ENCODE results near the gene NTN5.
"Not testable (repeated sequence)": the region's sequence is repeated elsewhere in the genome, so short reads cannot be mapped to it uniquely, and the experiment has no call there.

The NTN5 gene

DNA sequence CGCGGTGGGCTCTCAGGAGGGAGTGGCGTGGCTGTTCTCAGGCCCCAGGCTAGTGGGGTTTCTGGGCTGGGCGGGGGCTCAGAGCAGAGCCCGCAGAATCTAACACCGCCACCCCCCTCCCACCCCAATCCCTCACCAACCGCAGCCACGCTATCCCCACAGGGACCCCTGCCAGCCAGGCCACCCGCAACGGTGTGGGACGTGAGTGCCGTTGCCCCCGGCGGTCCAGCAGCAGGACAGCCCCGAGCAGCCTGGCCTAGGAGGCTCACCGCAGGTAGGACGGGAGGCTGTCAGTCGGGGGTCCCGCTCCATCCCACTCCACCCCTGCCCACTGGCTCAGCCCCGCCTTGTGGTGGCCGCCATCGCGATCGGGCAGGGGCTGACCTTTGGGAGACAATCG is at the start of gene NTN5:
Gene NTN5 (minus strand): TSS at position 24 of the 400 bp plus-strand sequence. CDS start 2,031 bp downstream, outside the sequence.
- Histone ChIP-seq H3K4me3 (ENCODE audit: low read depth, low read length) (no peak within 1 kb of the TSS; the same call in 1 of the 2 replicates), H3K4me1 (ENCODE audit: control insufficient read depth, insufficient read depth, low read length) (peaks cover 22% of the 10 kb centered on the region), H3K36me3 (ENCODE audit: control insufficient read depth, insufficient read depth, low read length) (no peaks in the 10 kb centered on the region), H3K27ac (ENCODE audit: low read depth, low read length) (no peak within 1 kb of the TSS), H3K27me3 (ENCODE audit: control insufficient read depth, insufficient read depth, low read length) (0 out of 2 replicates have a peak, but pooled peaks cover 8% of the 10 kb centered on the region), H3K9ac (ENCODE audit: low read depth, low read length) (no peak within 1 kb of the TSS), H3K9me3 (ENCODE audit: control insufficient read depth, insufficient read depth, low read length) (no peaks in the 10 kb centered on the region)

DNA sequence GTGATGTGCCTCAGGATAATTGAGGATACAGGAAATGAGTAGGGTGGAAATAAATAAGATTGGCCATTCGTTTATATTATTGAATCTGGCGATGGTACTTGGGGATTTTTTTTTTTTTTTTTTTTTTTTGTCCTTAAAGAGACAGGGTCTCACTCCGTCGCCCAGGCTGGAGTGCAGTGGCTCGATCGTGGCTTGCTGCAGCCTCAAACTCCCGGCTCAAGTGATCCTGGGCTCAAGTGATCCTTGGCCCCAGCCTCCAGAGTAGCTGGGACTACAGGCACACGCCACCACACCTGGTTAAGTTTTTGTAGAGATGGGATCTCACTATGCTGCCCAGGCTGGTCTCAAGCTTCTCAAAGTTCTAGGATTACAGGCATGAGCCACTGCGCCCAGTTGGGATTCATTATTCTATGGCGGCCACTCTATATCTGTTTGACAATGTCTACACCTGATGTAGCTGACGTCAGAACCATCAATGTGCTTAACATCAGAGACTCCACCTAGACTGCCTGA is 49.4 kb upstream of the NTN5 start:
- Histone ChIP-seq H3K4me1 (ENCODE audit: control insufficient read depth, insufficient read depth, low read length) (peaks cover 11% of the 10 kb centered on the region), H3K4me3 (ENCODE audit: low read depth, low read length) (no peak overlapping the region), H3K36me3 (ENCODE audit: control insufficient read depth, insufficient read depth, low read length) (no peaks in the 10 kb centered on the region), H3K27me3 (ENCODE audit: control insufficient read depth, insufficient read depth, low read length) (no peaks in the 10 kb centered on the region), H3K9ac (ENCODE audit: low read depth, low read length) (no peak overlapping the region), H3K9me3 (ENCODE audit: control insufficient read depth, insufficient read depth, low read length) (no peaks in the 10 kb centered on the region), H3K27ac (ENCODE audit: low read depth, low read length) (no peak overlapping the region)

- Histone ChIP-seq H3K27me3 (ENCODE audit: control insufficient read depth, insufficient read depth, low read length) (no peaks in the 10 kb centered on the region), H3K36me3 (ENCODE audit: control insufficient read depth, insufficient read depth, low read length) (no peaks in the 10 kb centered on the region), H3K9ac (ENCODE audit: low read depth, low read length) (peak overlapping the region; percentile 69), H3K9me3 (ENCODE audit: control insufficient read depth, insufficient read depth, low read length) (no peaks in the 10 kb centered on the region), H3K4me1 (ENCODE audit: control insufficient read depth, insufficient read depth, low read length) (peaks cover 20% of the 10 kb centered on the region), H3K4me3 (ENCODE audit: low read depth, low read length) (peak overlapping the region; percentile 80), H3K27ac (ENCODE audit: low read depth, low read length) (peak overlapping the region; percentile 87)
Observed at GRCh38 chr19:48720613-48721296, 47.9 kb upstream of the NTN5 start.

DNA sequence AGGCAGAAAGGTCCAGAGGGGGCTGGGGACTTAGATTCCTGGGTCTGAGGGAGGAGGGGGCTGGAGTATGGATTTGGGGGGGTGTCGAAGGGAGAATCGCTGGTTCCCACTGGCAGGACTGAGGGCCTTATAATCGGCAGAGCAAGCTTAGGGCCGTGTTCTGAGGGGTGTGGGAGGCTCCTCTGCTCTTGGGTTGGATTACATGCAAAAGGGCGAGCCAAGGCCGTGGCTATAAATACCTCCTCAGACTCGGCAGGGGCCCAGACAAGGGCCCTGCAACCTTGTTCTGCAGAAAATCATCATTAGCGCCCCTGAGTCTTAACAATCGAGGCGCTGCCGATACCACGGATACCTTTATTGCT is 47.4 kb upstream of the NTN5 start:
- H3K4me1 ChIP-seq (ENCODE audit: control insufficient read depth, insufficient read depth, low read length): peaks cover 20% of the 10 kb centered on the region
- peak overlapping the region; percentile 80 for H3K4me3 ChIP-seq (ENCODE audit: low read depth, low read length)
- no peaks in the 10 kb centered on the region for H3K36me3 ChIP-seq (ENCODE audit: control insufficient read depth, insufficient read depth, low read length)
- H3K27ac ChIP-seq (ENCODE audit: low read depth, low read length): no peak overlapping the region
- H3K27me3 ChIP-seq (ENCODE audit: control insufficient read depth, insufficient read depth, low read length): no peaks in the 10 kb centered on the region
- H3K9me3 ChIP-seq (ENCODE audit: control insufficient read depth, insufficient read depth, low read length): no peaks in the 10 kb centered on the region
- H3K9ac ChIP-seq (ENCODE audit: low read depth, low read length): no peak overlapping the region

DNA sequence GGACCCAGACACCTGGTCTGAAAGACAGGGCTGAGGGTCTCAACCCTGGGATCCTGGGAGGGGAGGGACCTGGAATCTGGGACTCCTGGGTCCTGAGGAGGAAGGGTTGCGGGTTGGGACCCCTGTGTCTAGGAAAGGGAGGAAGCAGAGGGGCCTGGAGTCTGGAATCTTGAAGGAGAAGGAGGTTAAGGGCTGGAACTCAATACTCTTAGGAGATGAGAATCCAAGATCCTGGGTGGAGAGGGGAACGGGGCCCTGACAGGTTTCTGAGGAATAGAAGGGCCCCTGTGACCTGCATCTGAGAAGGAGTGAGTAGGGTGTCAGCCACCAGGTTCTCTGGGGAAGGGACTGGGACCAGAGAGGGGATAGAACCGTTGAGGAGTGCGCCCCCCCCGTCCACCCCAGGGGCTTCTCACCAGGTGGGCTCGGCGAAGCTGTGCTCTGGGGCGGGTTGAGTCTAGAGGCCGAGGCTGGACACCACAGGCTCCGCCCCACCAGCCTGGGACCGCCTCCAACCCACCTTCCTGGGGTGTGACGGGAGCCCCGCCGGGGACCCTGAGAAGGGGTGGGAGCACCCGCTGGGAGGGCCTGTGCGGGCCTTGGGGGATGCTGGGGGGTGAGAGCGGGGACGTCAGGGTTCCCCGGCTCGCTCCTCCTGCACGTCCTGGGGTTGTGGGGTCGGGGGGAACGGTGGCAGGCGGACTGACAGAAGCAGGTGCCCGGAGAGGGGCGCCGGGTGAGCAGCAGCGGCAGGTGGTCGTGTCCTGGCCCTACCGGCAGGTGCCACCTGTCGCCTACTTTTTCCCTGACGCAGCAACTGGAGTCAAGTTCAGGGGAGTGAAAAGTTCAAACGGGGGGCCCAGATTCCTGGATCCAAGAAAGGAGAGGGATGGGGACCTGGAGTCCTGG is 46.7 kb upstream of the NTN5 start, which contains the start of gene MAMSTR:
Gene MAMSTR (minus strand): TSS at position 463 of the 909 bp plus-strand sequence. CDS start 694 bp downstream, outside the sequence.
- no peak within 1 kb of the TSS for H3K27ac ChIP-seq (ENCODE audit: low read depth, low read length)
- H3K36me3 ChIP-seq (ENCODE audit: control insufficient read depth, insufficient read depth, low read length): no peaks in the 10 kb centered on the region
- peak within 1 kb of the TSS; percentile 80 for H3K4me3 ChIP-seq (ENCODE audit: low read depth, low read length)
- no peak within 1 kb of the TSS for H3K9ac ChIP-seq (ENCODE audit: low read depth, low read length)
- H3K4me1 ChIP-seq (ENCODE audit: control insufficient read depth, insufficient read depth, low read length): peaks cover 25% of the 10 kb centered on the region
- H3K27me3 ChIP-seq (ENCODE audit: control insufficient read depth, insufficient read depth, low read length): no peaks in the 10 kb centered on the region
- H3K9me3 ChIP-seq (ENCODE audit: control insufficient read depth, insufficient read depth, low read length): no peaks in the 10 kb centered on the region

DNA sequence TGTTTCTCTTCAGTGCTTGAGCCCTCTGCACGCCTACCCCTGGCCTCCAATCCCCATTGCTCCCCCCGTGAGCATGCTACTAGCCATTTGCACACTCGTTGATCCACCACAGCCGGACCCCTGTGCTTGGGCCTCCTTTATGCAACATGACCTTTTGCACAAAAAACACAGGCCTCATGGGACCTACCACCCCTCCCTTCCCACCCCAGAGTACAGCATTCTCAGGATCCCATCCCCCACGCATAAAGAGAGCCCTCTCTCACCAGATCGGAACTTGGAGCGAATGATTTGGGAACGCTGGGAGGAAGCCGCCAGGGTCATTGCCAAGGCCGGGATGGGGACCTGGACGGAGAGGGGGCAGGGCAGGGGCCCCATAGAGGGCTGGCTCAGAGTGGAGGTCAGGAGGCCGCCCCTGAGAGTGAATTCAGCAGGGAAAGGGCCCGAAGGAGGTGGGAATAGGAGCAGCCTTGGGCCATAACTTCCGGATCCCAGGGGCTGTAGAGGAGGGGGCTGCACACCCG is 46.0 kb upstream of the NTN5 start:
- Histone ChIP-seq H3K4me1 (ENCODE audit: control insufficient read depth, insufficient read depth, low read length) (peaks cover 25% of the 10 kb centered on the region), H3K36me3 (ENCODE audit: control insufficient read depth, insufficient read depth, low read length) (no peaks in the 10 kb centered on the region), H3K9me3 (ENCODE audit: control insufficient read depth, insufficient read depth, low read length) (no peaks in the 10 kb centered on the region), H3K27me3 (ENCODE audit: control insufficient read depth, insufficient read depth, low read length) (no peaks in the 10 kb centered on the region), H3K9ac (ENCODE audit: low read depth, low read length) (no peak overlapping the region), H3K27ac (ENCODE audit: low read depth, low read length) (no peak overlapping the region), H3K4me3 (ENCODE audit: low read depth, low read length) (no peak overlapping the region)

GRCh38 chr19:48718106-48718505 is 45.3 kb upstream of the NTN5 start:
- H3K27ac ChIP-seq (ENCODE audit: low read depth, low read length); H3K9ac ChIP-seq (ENCODE audit: low read depth, low read length): not testable (repeated sequence)
- peaks cover 25% of the 10 kb centered on the region for H3K4me1 ChIP-seq (ENCODE audit: control insufficient read depth, insufficient read depth, low read length)

GRCh38 chr19:48716562-48717291 is 43.9 kb upstream of the NTN5 start:
- H3K9ac ChIP-seq (ENCODE audit: low read depth, low read length): no peak overlapping the region
- H3K4me3 ChIP-seq (ENCODE audit: low read depth, low read length): peak overlapping the region; percentile 36; the same call in 1 of the 2 replicates
- H3K36me3 ChIP-seq (ENCODE audit: control insufficient read depth, insufficient read depth, low read length): no peaks in the 10 kb centered on the region
- peaks cover 29% of the 10 kb centered on the region for H3K4me1 ChIP-seq (ENCODE audit: control insufficient read depth, insufficient read depth, low read length)
- no peak overlapping the region for H3K27ac ChIP-seq (ENCODE audit: low read depth, low read length)
- no peaks in the 10 kb centered on the region for H3K9me3 ChIP-seq (ENCODE audit: control insufficient read depth, insufficient read depth, low read length)
- no peaks in the 10 kb centered on the region for H3K27me3 ChIP-seq (ENCODE audit: control insufficient read depth, insufficient read depth, low read length)

More at GRCh38 chr19:48718106-48718505, 45.3 kb upstream of the NTN5 start:
- not testable (repeated sequence) for H3K9me3 ChIP-seq (ENCODE audit: control insufficient read depth, insufficient read depth, low read length); H3K36me3 ChIP-seq (ENCODE audit: control insufficient read depth, insufficient read depth, low read length); H3K27me3 ChIP-seq (ENCODE audit: control insufficient read depth, insufficient read depth, low read length); H3K4me3 ChIP-seq (ENCODE audit: low read depth, low read length)

GRCh38 chr19:48715681-48716171 is 42.9 kb upstream of the NTN5 start:
- no peak overlapping the region for H3K27ac ChIP-seq (ENCODE audit: low read depth, low read length)
- H3K27me3 ChIP-seq (ENCODE audit: control insufficient read depth, insufficient read depth, low read length): no peaks in the 10 kb centered on the region
- no peak overlapping the region for H3K9ac ChIP-seq (ENCODE audit: low read depth, low read length)
- H3K9me3 ChIP-seq (ENCODE audit: control insufficient read depth, insufficient read depth, low read length): no peaks in the 10 kb centered on the region; the same call in 1 of the 2 replicates
- H3K4me3 ChIP-seq (ENCODE audit: low read depth, low read length): no peak overlapping the region
- peaks cover 29% of the 10 kb centered on the region for H3K4me1 ChIP-seq (ENCODE audit: control insufficient read depth, insufficient read depth, low read length)
- no peaks in the 10 kb centered on the region for H3K36me3 ChIP-seq (ENCODE audit: control insufficient read depth, insufficient read depth, low read length)

Data from HUES48 (cell line).